GM12801 (cell line): Measurements from ENCODE around the gene SYNDIG1.

ENCODE experiments used
- CTCF ChIP-seq: IDR thresholded peaks from one replicate; pipeline ENCODE4 v1.5.1; 2011; ENCODE audit warnings: control low read depth; ENCODE audit not compliant: insufficient read length; ENCODE audit errors: extremely low read depth

Gene SYNDIG1

GRCh38 chr20:24643731-24644626, 174.6 kb downstream of the SYNDIG1 start:
- no peak for TF ChIP-seq CTCF

- TF ChIP-seq CTCF = no peak
These were observed 176.9 kb downstream of the SYNDIG1 start for GRCh38 chr20:24646321-24646720.

DNA sequence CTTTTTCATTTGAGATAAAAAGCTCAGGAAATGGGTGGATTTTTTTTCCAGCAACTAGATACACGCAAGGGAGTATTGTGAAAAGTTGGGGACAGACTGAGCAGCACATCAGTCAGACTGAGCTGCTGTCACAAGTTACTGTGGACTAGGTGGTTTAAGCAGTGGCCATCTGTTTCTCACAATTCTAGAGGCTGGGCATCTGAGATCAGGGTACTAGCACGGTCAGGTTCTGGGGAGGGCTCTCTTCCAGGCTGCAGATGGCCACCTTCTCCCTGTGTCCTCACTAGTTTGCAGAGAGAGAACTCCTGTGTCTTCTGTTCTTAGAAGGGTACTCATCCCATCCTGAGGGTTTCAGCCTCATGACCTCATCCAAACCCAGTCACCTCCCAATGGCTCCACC, 178.3 kb downstream of the SYNDIG1 start:
- TF ChIP-seq CTCF = no peak

DNA sequence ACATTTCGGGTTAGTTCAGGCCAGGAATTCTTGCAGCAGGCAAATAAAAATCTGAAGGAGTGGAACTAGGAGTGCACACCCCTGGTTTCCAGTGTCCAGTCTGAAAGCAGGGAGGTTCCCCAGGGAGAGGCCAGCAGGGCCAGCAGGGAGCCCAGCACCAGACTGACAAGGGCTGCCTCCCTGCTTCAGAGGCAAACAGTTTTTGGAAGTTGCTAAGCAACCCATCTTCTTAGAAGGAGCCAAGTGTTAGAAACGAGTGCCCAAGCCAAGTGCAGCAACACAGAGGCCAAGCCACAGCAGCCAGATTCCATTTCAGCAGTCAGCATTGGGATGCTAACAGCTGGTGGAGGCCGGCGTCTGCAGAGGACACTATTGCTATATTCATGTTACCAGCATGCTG, 179.1 kb downstream of the SYNDIG1 start:
- TF ChIP-seq CTCF = no peak

DNA sequence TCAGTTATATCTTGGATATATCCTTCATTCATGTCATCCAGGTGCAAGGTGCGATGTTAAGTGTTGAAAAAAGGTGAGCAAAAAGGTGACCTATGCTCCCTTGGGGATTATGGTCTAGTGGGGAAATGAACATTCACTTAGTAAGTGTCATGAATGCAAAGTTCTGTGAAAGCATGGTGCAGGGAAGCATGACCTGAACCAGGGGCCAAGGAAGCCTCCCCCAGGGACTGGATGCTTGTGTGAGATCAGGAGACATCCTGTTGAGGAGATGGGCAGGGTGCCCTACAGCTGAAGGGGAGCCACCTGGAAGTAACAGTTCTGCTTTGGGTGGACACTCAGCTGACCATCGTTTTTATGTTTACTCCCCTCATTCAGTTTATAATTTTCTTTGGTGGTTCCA, 179.5 kb downstream of the SYNDIG1 start:
- TF ChIP-seq CTCF = no peak

DNA sequence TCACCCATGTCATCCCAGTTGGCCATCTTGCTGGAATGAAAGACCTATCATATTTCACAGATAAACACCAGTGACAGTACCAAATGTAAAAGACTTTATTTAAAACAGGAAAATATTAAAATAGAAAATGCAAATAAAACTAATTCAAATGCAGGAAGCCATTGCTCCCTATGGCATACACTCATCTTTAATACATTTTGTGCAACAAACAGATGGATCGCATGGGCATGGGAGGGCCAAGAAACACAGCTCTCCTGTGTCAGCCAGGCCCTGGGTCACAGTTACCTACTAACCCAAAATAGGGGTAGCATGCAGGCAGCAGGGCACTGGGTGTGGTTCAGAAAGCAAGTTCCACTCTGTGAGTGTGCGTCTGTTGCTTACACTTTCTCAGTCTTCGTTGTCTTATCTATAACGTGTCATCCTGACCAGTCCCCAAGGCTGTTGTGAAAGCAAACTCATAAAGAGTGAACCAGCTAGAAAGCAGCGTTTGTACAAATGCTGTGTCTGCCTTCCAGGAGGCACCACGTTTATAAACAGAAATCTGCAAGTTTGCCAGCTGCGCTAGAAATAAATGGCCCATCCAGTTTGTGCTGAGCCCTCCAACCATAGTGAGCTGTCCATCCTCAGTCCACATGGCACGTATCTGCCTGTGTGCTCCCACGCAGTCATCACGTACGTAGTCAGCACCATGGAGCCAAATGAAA, 180.5 kb downstream of the SYNDIG1 start:
- TF ChIP-seq CTCF = no peak

GRCh38 chr20:24651171-24651975, 181.9 kb downstream of the SYNDIG1 start:
- TF ChIP-seq CTCF = no peak
